ENCODE data around the gene CD300LF.

The CD300LF gene

GRCh38 chr17:74758848-74759168 lies 46.1 kb upstream of the CD300LF start:
- no peaks in the 10 kb centered on the region for H3F3A ChIP-seq (ENCODE audit: low read depth)
- H4K20me1 ChIP-seq (ENCODE audit: insufficient read depth, low read length, poor library complexity, severe bottlenecking), result peaks cover 95% of the 10 kb centered on the region
- peak overlapping the region; percentile 80 for H3K4me2 ChIP-seq (ENCODE audit: low read depth, low read length, poor library complexity, severe bottlenecking)
- TF ChIP-seq CTCF (conservative IDR thresholded peaks at IDR 0.05; ENCODE audit: low read length), result no peak
- TF ChIP-seq EZH2phosphoT487 (IDR thresholded peaks at IDR 0.05; ENCODE audit: borderline replicate concordance), result no peak
- no peaks in the 10 kb centered on the region for H3K9me2 ChIP-seq (replicated peaks; ENCODE audit: low read depth, low read length)
- H3K9ac ChIP-seq (ENCODE audit: low read depth, low read length, poor library complexity, severe bottlenecking), result peak overlapping the region; percentile 71
- peaks cover 67% of the 10 kb centered on the region for H3K4me1 ChIP-seq (ENCODE audit: insufficient read depth, low read length, poor library complexity, severe bottlenecking)
- H3K27me3 ChIP-seq (ENCODE audit: insufficient read depth, low read length, poor library complexity, severe bottlenecking), result no peaks in the 10 kb centered on the region
- H3K79me2 ChIP-seq (ENCODE audit: insufficient read depth, low read length), result peaks cover 99% of the 10 kb centered on the region
- no peaks in the 10 kb centered on the region for H3K9me3 ChIP-seq (ENCODE audit: insufficient read depth, low read depth, low read length)
- peak overlapping the region; percentile 70 for H3K4me3 ChIP-seq (ENCODE audit: low read length, poor library complexity, severe bottlenecking)
- H2AFZ ChIP-seq (ENCODE audit: low read length), result no peak overlapping the region
- H3K36me3 ChIP-seq (ENCODE audit: insufficient read depth, low read length), result peaks cover 43% of the 10 kb centered on the region; the same call in 1 of the 2 replicates

- Histone ChIP-seq H3K4me3 (ENCODE audit: low read length, poor library complexity, severe bottlenecking) (peak overlapping the region; percentile 70), H3K27me3 (ENCODE audit: insufficient read depth, low read length, poor library complexity, severe bottlenecking) (no peaks in the 10 kb centered on the region), H3K4me1 (ENCODE audit: insufficient read depth, low read length, poor library complexity, severe bottlenecking) (peaks cover 73% of the 10 kb centered on the region), H3K79me2 (ENCODE audit: insufficient read depth, low read length) (peaks cover 99% of the 10 kb centered on the region), H3K9me3 (ENCODE audit: insufficient read depth, low read depth, low read length) (no peaks in the 10 kb centered on the region), H3K4me2 (ENCODE audit: low read depth, low read length, poor library complexity, severe bottlenecking) (peak overlapping the region; percentile 80), H3K36me3 (ENCODE audit: insufficient read depth, low read length) (peaks cover 37% of the 10 kb centered on the region; the same call in 1 of the 2 replicates), H3K9ac (ENCODE audit: low read depth, low read length, poor library complexity, severe bottlenecking) (peak overlapping the region; percentile 71), H3F3A (ENCODE audit: low read depth) (no peaks in the 10 kb centered on the region), H3K9me2 (replicated peaks; ENCODE audit: low read depth, low read length) (no peaks in the 10 kb centered on the region), H2AFZ (ENCODE audit: low read length) (no peak overlapping the region), H4K20me1 (ENCODE audit: insufficient read depth, low read length, poor library complexity, severe bottlenecking) (peaks cover 94% of the 10 kb centered on the region)
- no peak for TF ChIP-seq EZH2phosphoT487 (IDR thresholded peaks at IDR 0.05; ENCODE audit: borderline replicate concordance)
- no peak for TF ChIP-seq CTCF (conservative IDR thresholded peaks at IDR 0.05; ENCODE audit: low read length)
Observed at GRCh38 chr17:74757931-74758847, 45.5 kb upstream of the CD300LF start.

- H3K4me2 ChIP-seq (ENCODE audit: low read depth, low read length, poor library complexity, severe bottlenecking), result peak overlapping the region; percentile 80
- no peaks in the 10 kb centered on the region for H3K9me3 ChIP-seq (ENCODE audit: insufficient read depth, low read depth, low read length)
- peaks cover 79% of the 10 kb centered on the region for H3K4me1 ChIP-seq (ENCODE audit: insufficient read depth, low read length, poor library complexity, severe bottlenecking)
Observed at GRCh38 chr17:74757502-74757901, 44.8 kb upstream of the CD300LF start.

More at GRCh38 chr17:74757502-74757901, 44.8 kb upstream of the CD300LF start:
- Histone ChIP-seq H3K4me3 (ENCODE audit: low read length, poor library complexity, severe bottlenecking) (peak overlapping the region; percentile 70), H3F3A (ENCODE audit: low read depth) (no peaks in the 10 kb centered on the region), H2AFZ (ENCODE audit: low read length) (no peak overlapping the region), H3K9ac (ENCODE audit: low read depth, low read length, poor library complexity, severe bottlenecking) (peak overlapping the region; percentile 71), H3K27me3 (ENCODE audit: insufficient read depth, low read length, poor library complexity, severe bottlenecking) (no peaks in the 10 kb centered on the region), H3K36me3 (ENCODE audit: insufficient read depth, low read length) (peaks cover 32% of the 10 kb centered on the region; the same call in 1 of the 2 replicates), H3K9me2 (replicated peaks; ENCODE audit: low read depth, low read length) (no peaks in the 10 kb centered on the region), H4K20me1 (ENCODE audit: insufficient read depth, low read length, poor library complexity, severe bottlenecking) (peaks cover 94% of the 10 kb centered on the region), H3K79me2 (ENCODE audit: insufficient read depth, low read length) (peaks cover 99% of the 10 kb centered on the region)
- no peak for TF ChIP-seq EZH2phosphoT487 (IDR thresholded peaks at IDR 0.05; ENCODE audit: borderline replicate concordance)
- TF ChIP-seq CTCF (conservative IDR thresholded peaks at IDR 0.05; ENCODE audit: low read length), result no peak
